NB4 (cell line): ENCODE results near the gene SEMA6B.

ENCODE experiments used
- CTCF ChIP-seq: IDR thresholded peaks from one replicate; pipeline ENCODE4 v1.5.1; 2012; ENCODE audit warnings: low read depth, low read length
- MAX ChIP-seq: IDR thresholded peaks from 2 replicates; pipeline ENCODE4 v1.6.1; 2011; ENCODE audit warnings: low read depth, low read length

GRCh38 chr19:4519521-4520277 is 39.8 kb downstream of the SEMA6B start:
- no peak for TF ChIP-seq MAX
- TF ChIP-seq CTCF = no peak
